Measurements from ENCODE around the gene MYO3B.

MYO3B gene

GRCh38 chr2:170291474-170291873, 113.5 kb downstream of the MYO3B start:
- TF ChIP-seq, protein P1, sequence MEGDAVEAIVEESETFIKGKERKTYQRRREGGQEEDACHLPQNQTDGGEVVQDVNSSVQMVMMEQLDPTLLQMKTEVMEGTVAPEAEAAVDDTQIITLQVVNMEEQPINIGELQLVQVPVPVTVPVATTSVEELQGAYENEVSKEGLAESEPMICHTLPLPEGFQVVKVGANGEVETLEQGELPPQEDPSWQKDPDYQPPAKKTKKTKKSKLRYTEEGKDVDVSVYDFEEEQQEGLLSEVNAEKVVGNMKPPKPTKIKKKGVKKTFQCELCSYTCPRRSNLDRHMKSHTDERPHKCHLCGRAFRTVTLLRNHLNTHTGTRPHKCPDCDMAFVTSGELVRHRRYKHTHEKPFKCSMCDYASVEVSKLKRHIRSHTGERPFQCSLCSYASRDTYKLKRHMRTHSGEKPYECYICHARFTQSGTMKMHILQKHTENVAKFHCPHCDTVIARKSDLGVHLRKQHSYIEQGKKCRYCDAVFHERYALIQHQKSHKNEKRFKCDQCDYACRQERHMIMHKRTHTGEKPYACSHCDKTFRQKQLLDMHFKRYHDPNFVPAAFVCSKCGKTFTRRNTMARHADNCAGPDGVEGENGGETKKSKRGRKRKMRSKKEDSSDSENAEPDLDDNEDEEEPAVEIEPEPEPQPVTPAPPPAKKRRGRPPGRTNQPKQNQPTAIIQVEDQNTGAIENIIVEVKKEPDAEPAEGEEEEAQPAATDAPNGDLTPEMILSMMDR (IDR thresholded peaks at IDR 0.05; ENCODE audit: extremely low read depth, insufficient read depth, missing control alignments), result no peak
- in situ Hi-C loops (cut with MboI; ENCODE audit: low pct_unique_long_range_greater_than_20kb, low sequenced_read_pairs, unreplicated experiment), result no loop called here
- no peak for DNase-seq (ENCODE audit: low spot score)

DNA sequence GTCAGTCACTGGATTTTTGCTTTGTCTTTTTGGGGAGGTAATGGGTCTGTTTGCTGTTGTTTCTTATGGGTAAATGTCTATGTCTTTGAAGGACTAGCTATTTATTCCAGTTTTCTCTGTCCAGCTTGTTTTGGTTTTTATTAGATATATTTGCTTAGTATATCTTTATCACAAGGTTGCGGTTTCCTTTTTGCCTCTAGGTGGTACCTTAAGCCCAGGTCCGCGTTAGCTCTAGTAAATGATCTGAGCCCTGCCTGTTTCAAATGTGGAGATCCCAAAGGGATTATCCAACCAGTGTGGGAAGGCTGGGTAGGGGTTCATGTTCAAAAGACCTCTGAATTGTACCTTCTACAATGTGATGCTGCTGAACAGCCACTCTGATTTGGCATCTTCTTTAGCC, 114.5 kb downstream of the MYO3B start:
- DNase-seq (ENCODE audit: low spot score), result no peak
- TF ChIP-seq, protein P1 (IDR thresholded peaks at IDR 0.05; ENCODE audit: extremely low read depth, insufficient read depth, missing control alignments), result no peak
- in situ Hi-C loops (cut with MboI; ENCODE audit: low pct_unique_long_range_greater_than_20kb, low sequenced_read_pairs, unreplicated experiment), result no loop called here

- TF ChIP-seq, protein P1 (IDR thresholded peaks at IDR 0.05; ENCODE audit: extremely low read depth, insufficient read depth, missing control alignments), result no peak
- DNase-seq (ENCODE audit: low spot score), result no peak
- in situ Hi-C loops (cut with MboI; ENCODE audit: low pct_unique_long_range_greater_than_20kb, low sequenced_read_pairs, unreplicated experiment), result no loop called here
Observed at GRCh38 chr2:170297496-170297895, 119.5 kb downstream of the MYO3B start.

DNA sequence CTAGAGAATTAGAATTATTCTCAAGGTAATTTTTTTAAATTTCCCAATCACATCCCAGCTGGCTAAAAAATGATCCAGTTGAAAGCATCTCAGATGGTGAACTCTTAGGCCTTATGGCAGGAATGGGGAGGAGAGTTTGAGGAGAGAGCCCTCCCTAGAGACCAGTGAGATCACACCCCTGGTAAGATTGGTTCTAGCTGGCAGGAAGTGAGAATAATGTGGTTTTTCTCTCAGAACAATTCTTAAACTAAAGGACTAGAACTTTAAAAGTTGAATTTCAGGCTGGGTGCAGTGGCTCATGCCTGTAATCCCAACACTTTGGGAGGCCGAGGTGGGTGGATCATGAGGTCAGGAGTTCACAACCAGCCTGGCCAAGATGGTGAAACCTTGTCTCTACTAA, 120.2 kb downstream of the MYO3B start:
- no peak for DNase-seq (ENCODE audit: low spot score)
- in situ Hi-C loops (cut with MboI; ENCODE audit: low pct_unique_long_range_greater_than_20kb, low sequenced_read_pairs, unreplicated experiment), result no loop called here
- TF ChIP-seq, protein P1 (IDR thresholded peaks at IDR 0.05; ENCODE audit: extremely low read depth, insufficient read depth, missing control alignments), result no peak

DNA sequence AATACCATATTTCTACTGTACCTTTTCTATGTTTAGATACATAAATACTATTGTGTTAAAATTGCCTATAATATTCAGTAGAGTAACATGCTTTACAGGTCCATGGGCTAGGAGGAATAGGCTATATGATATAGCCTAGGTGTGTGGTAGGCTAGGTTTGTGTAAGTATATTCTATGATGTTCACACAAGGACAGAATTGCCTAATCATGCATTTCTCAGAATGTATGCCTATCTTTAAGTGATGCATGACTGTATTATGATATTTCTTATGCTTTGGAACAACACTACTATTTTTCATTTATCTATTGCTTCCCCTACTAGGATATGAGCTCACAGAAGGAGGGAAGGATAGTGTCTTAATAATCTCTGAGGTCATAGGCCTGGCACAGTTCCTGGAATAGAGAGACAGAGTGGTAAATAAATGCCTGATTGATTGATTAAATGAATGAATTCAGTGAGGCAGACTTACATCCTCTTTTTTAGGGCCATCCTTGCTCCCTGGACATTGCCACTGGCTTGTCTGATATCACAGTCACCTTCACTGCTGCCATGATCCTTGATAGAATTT, 121.0 kb downstream of the MYO3B start:
- in situ Hi-C loops (cut with MboI; ENCODE audit: low pct_unique_long_range_greater_than_20kb, low sequenced_read_pairs, unreplicated experiment), result no loop called here
- TF ChIP-seq, protein P1 (IDR thresholded peaks at IDR 0.05; ENCODE audit: extremely low read depth, insufficient read depth, missing control alignments), result no peak
- no peak for DNase-seq (ENCODE audit: low spot score)

DNA sequence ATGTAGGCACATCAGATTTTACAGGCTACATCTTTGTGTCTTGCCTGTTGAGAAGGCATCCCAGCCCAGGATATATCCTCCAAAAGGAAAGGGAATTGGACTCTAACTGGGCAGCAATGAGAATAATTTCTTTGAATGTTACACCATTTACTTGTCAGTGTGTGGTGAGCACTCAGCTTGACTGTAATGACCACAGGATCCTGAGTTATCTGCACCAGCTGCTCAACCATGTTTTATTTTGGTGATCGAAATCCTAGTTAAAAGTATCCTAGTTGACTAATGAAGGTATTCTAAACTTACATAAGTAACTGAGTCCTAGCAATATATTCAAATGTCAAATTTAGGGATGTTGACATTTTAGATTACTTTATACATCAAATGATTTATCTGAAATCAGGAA, 123.0 kb downstream of the MYO3B start:
- TF ChIP-seq, protein P1 (IDR thresholded peaks at IDR 0.05; ENCODE audit: extremely low read depth, insufficient read depth, missing control alignments), result no peak
- in situ Hi-C loops (cut with MboI; ENCODE audit: low pct_unique_long_range_greater_than_20kb, low sequenced_read_pairs, unreplicated experiment), result no loop called here
- no peak for DNase-seq (ENCODE audit: low spot score)

DNA sequence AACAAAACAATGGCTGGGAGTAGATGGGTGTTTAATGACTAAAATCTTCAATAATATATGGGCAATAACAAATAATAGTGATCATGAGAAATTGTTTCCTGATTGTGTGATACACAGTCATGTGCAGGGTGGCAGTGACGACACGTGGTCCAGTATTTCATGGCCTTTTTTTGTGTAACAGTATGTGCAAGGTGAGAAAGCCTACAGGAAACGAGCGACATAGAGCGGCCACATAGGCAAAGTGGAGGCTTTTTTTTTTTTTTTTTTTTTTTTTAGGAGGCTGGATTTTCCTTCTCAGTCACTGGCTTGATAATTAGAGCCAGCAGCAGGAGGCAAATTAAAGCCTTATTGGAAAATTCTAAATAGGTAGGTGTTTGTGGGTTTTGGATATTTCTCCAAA, 123.7 kb downstream of the MYO3B start:
- DNase-seq (ENCODE audit: low spot score), result no peak
- TF ChIP-seq, protein P1 (IDR thresholded peaks at IDR 0.05; ENCODE audit: extremely low read depth, insufficient read depth, missing control alignments), result no peak
- in situ Hi-C loops (cut with MboI; ENCODE audit: low pct_unique_long_range_greater_than_20kb, low sequenced_read_pairs, unreplicated experiment), result no loop called here
